Neural progenitor cell (in vitro differentiated cells): Measurements from ENCODE around the gene NSFL1C.

Experiments used
- EZH2phosphoT487 ChIP-seq: fragments of 200-600 bp; sonication (generic); IDR thresholded peaks from 2 replicates; pipeline ENCODE4 v1.6.1; 2017; ENCODE audit warnings: antibody characterized with exemption
- TF ChIP-seq, protein P1 (sequence below): fragments of 200-600 bp; sonication (generic); IDR thresholded peaks from 2 replicates; pipeline ENCODE4 v1.5.1; 2017; ENCODE audit warnings: antibody characterized with exemption, mild to moderate bottlenecking

DNA sequence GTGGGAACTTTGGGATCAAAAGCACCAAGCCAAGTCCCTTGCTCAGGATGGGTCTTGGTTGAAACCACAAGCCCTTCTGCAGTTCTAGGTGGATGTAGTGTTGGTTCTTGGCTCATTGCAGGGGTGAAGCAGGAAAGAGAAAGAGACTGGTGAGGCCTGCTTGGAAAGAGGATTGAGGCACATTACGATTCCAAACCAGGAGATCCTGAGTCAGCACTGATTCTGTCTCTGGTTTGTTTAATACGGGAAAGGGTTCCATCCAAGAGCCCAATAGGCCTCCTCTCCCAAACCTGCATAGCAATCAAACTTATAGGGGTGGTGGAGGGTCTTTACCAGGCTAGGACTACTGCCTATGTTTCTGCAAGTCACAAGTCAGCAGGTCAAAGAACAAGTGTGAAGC is 24.3 kb downstream of the NSFL1C start:
- TF ChIP-seq, protein P1, sequence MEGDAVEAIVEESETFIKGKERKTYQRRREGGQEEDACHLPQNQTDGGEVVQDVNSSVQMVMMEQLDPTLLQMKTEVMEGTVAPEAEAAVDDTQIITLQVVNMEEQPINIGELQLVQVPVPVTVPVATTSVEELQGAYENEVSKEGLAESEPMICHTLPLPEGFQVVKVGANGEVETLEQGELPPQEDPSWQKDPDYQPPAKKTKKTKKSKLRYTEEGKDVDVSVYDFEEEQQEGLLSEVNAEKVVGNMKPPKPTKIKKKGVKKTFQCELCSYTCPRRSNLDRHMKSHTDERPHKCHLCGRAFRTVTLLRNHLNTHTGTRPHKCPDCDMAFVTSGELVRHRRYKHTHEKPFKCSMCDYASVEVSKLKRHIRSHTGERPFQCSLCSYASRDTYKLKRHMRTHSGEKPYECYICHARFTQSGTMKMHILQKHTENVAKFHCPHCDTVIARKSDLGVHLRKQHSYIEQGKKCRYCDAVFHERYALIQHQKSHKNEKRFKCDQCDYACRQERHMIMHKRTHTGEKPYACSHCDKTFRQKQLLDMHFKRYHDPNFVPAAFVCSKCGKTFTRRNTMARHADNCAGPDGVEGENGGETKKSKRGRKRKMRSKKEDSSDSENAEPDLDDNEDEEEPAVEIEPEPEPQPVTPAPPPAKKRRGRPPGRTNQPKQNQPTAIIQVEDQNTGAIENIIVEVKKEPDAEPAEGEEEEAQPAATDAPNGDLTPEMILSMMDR = no peak
- no peak for TF ChIP-seq EZH2phosphoT487
